Skeletal muscle satellite cell (primary cell): Measurements from ENCODE around the gene ZDHHC8.

Source experiments
- H3K27me3 ChIP-seq: 2 replicates; pipeline ENCODE4 v1.7.0; 2013; ENCODE audit warnings: low read length; ENCODE audit not compliant: control insufficient read depth, insufficient read depth
- H3K36me3 ChIP-seq: 2 replicates; pipeline ENCODE4 v1.7.0; 2013; ENCODE audit warnings: mild to moderate bottlenecking, control low read depth, low read length; ENCODE audit not compliant: insufficient read depth
- H3K4me1 ChIP-seq: 2 replicates; pipeline ENCODE4 v1.7.0; 2013; ENCODE audit warnings: low read length; ENCODE audit not compliant: control insufficient read depth, insufficient read depth
- H3K4me2 ChIP-seq: 2 replicates; pipeline ENCODE4 v1.7.0; 2013; ENCODE audit warnings: mild to moderate bottlenecking, low read length
- H3K4me3 ChIP-seq: 2 replicates; pipeline ENCODE4 v1.7.0; 2013; ENCODE audit warnings: low read length
- H3K9ac ChIP-seq: 2 replicates; pipeline ENCODE4 v1.7.0; 2013; ENCODE audit warnings: mild to moderate bottlenecking, low read depth, low read length, moderate library complexity
- H3K9me3 ChIP-seq: replicated peaks from 2 replicates; pipeline ENCODE4 v1.7.0; 2013; ENCODE audit warnings: mild to moderate bottlenecking, control low read depth, low read length

ZDHHC8 gene

GRCh38 chr22:20165913-20166312, 34.3 kb downstream of the ZDHHC8 start:
- Histone ChIP-seq H3K4me3 (no peak overlapping the region), H3K4me1 (no peaks in the 10 kb centered on the region), H3K4me2 (no peak overlapping the region), H3K9me3 (no peaks in the 10 kb centered on the region), H3K36me3 (no peaks in the 10 kb centered on the region), H3K27me3 (peaks cover 6% of the 10 kb centered on the region), H3K9ac (no peak overlapping the region)

GRCh38 chr22:20166703-20167102, 35.1 kb downstream of the ZDHHC8 start:
- peaks cover 6% of the 10 kb centered on the region for H3K27me3 ChIP-seq
- no peaks in the 10 kb centered on the region for H3K4me1 ChIP-seq
- no peak overlapping the region for H3K4me3 ChIP-seq
- H3K36me3 ChIP-seq, result no peaks in the 10 kb centered on the region
- H3K9me3 ChIP-seq, result no peaks in the 10 kb centered on the region
- H3K9ac ChIP-seq, result no peak overlapping the region
- no peak overlapping the region for H3K4me2 ChIP-seq

GRCh38 chr22:20167643-20168322, 36.2 kb downstream of the ZDHHC8 start:
- Histone ChIP-seq H3K4me3 (no peak overlapping the region), H3K27me3 (peaks cover 9% of the 10 kb centered on the region), H3K9ac (no peak overlapping the region)

GRCh38 chr22:20169253-20169822, 37.7 kb downstream of the ZDHHC8 start:
- Histone ChIP-seq H3K4me1 (no peaks in the 10 kb centered on the region), H3K27me3 (peaks cover 9% of the 10 kb centered on the region), H3K9ac (no peak overlapping the region), H3K4me2 (no peak overlapping the region), H3K4me3 (no peak overlapping the region), H3K36me3 (no peaks in the 10 kb centered on the region), H3K9me3 (no peaks in the 10 kb centered on the region)

More at GRCh38 chr22:20167643-20168322, 36.2 kb downstream of the ZDHHC8 start:
- no peaks in the 10 kb centered on the region for H3K4me1 ChIP-seq
- H3K9me3 ChIP-seq, result no peaks in the 10 kb centered on the region
- H3K36me3 ChIP-seq, result no peaks in the 10 kb centered on the region
- no peak overlapping the region for H3K4me2 ChIP-seq

- H3K27me3 ChIP-seq, result peaks cover 9% of the 10 kb centered on the region
- H3K4me1 ChIP-seq, result no peaks in the 10 kb centered on the region
- H3K9ac ChIP-seq, result no peak overlapping the region
- no peak overlapping the region for H3K4me2 ChIP-seq
- no peaks in the 10 kb centered on the region for H3K9me3 ChIP-seq
- H3K36me3 ChIP-seq, result no peaks in the 10 kb centered on the region
- no peak overlapping the region for H3K4me3 ChIP-seq
Measured at GRCh38 chr22:20170170-20170569, 38.6 kb downstream of the ZDHHC8 start.

GRCh38 chr22:20171288-20172140, 39.9 kb downstream of the ZDHHC8 start:
- H3K27me3 ChIP-seq, result peaks cover 13% of the 10 kb centered on the region
- no peak overlapping the region for H3K9ac ChIP-seq
- no peaks in the 10 kb centered on the region for H3K4me1 ChIP-seq
- no peak overlapping the region for H3K4me2 ChIP-seq
- H3K4me3 ChIP-seq, result no peak overlapping the region
- H3K36me3 ChIP-seq, result no peaks in the 10 kb centered on the region
- no peaks in the 10 kb centered on the region for H3K9me3 ChIP-seq

GRCh38 chr22:20172141-20172613, 40.6 kb downstream of the ZDHHC8 start:
- no peaks in the 10 kb centered on the region for H3K9me3 ChIP-seq
- H3K9ac ChIP-seq, result no peak overlapping the region
- no peaks in the 10 kb centered on the region for H3K4me1 ChIP-seq
- H3K36me3 ChIP-seq, result no peaks in the 10 kb centered on the region
- no peak overlapping the region for H3K4me3 ChIP-seq
- peaks cover 16% of the 10 kb centered on the region for H3K27me3 ChIP-seq
- no peak overlapping the region for H3K4me2 ChIP-seq

- Histone ChIP-seq H3K27me3 (peaks cover 21% of the 10 kb centered on the region), H3K9ac (no peak overlapping the region), H3K4me2 (no peak overlapping the region), H3K9me3 (no peaks in the 10 kb centered on the region), H3K4me1 (no peaks in the 10 kb centered on the region), H3K4me3 (no peak overlapping the region), H3K36me3 (no peaks in the 10 kb centered on the region)
Measured at GRCh38 chr22:20173246-20173645, 41.6 kb downstream of the ZDHHC8 start.

GRCh38 chr22:20173772-20174171, 42.2 kb downstream of the ZDHHC8 start:
- Histone ChIP-seq H3K9ac (no peak overlapping the region), H3K27me3 (peaks cover 21% of the 10 kb centered on the region), H3K4me1 (no peaks in the 10 kb centered on the region), H3K9me3 (no peaks in the 10 kb centered on the region), H3K4me2 (no peak overlapping the region), H3K4me3 (no peak overlapping the region), H3K36me3 (no peaks in the 10 kb centered on the region)

GRCh38 chr22:20174785-20175596, 43.4 kb downstream of the ZDHHC8 start:
- Histone ChIP-seq H3K9me3 (no peaks in the 10 kb centered on the region), H3K9ac (no peak overlapping the region), H3K4me3 (no peak overlapping the region), H3K4me2 (no peak overlapping the region), H3K27me3 (peaks cover 21% of the 10 kb centered on the region), H3K4me1 (no peaks in the 10 kb centered on the region), H3K36me3 (no peaks in the 10 kb centered on the region)

- Histone ChIP-seq H3K9ac (no peak overlapping the region), H3K4me1 (no peaks in the 10 kb centered on the region), H3K27me3 (peaks cover 16% of the 10 kb centered on the region), H3K4me2 (no peak overlapping the region), H3K4me3 (no peak overlapping the region), H3K9me3 (no peaks in the 10 kb centered on the region), H3K36me3 (no peaks in the 10 kb centered on the region)
Measured at GRCh38 chr22:20175597-20175900, 43.9 kb downstream of the ZDHHC8 start.
